HG02943 (cell line): ENCODE data around the gene GPR158.

ENCODE experiments used
- ATAC-seq: cut with Tn5 transposase; IDR thresholded peaks from one replicate; pipeline ENCODE4 v1.9.1; 2021; ENCODE audit warnings: mild to moderate bottlenecking, low read depth, moderate library complexity; ENCODE audit not compliant: unreplicated experiment

The GPR158 gene

DNA sequence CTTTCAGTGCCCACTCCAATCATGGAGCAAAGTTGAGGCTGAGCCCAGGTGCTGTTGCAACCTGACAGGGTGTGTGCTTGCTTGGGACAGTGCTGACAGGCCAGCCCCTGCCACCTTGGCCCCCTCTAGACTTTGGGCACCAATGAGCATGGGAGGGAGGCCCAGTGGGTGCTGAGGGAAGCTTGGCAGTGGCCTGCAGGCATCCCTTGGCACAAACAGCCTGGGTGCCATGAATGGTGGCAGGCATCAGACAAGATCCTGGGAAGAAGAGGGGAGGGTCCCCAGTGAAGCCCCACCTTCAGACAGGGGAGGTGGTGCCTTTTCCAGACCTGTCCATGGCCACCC lies 214.0 kb downstream of the GPR158 start:
- ATAC-seq = no peak

DNA sequence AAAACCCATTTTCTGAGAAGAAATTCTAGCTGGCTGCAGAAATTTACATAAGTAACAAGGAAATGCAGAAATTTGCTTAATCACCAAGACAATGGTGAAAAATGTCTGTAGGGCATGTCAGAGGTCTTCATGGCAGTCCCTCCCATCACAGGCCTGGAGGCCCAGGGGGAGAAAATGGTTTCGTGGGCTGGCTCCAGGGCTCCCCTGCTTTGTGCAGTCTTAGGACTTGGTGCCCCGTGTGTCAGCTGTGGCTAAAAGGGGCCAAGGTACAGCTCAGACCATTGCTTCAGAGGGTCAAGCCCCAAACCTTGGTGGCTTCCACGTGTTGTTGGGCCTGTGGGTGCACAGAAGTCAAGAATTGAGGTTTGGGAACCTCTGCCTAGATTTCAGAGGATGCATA lies 215.9 kb downstream of the GPR158 start:
- no peak for ATAC-seq

DNA sequence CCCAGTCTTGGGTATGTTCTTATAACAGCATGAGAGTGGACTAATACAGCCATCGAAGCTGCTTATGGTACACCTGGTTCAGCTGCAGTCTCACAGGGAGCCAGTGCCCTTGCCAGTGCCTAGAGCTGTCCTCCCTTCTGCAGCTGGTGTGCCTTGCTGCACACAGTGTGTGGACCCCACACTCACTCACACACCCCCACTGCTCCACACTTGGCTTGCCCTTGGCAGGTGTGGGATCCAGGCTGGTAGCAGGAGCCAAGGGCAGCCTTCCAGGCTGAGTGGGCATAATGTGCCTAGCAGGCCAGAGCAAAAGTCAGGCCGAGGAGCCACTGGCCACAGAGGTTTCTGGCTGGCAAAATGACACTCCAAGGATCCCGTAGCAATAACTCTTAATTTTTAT lies 217.3 kb downstream of the GPR158 start:
- no peak for ATAC-seq

DNA sequence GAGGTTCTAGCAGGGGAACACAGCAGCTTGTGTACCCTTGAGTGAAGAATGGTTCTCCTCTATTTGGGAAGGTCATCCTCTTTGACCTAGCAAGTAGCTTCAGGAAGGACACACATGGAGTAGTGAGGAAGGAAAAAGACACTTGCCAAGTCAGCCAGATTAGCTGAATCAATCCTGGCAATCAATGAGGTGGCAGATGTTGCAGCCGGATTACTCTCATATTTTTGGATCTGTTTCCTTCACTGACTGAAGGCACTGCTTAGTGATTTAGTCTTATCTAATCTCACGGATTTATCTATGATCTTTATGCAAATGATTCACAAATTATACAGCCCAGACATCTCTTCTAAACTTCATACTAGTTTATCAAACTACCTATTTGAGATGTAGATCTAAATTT lies 218.8 kb downstream of the GPR158 start:
- no peak for ATAC-seq

DNA sequence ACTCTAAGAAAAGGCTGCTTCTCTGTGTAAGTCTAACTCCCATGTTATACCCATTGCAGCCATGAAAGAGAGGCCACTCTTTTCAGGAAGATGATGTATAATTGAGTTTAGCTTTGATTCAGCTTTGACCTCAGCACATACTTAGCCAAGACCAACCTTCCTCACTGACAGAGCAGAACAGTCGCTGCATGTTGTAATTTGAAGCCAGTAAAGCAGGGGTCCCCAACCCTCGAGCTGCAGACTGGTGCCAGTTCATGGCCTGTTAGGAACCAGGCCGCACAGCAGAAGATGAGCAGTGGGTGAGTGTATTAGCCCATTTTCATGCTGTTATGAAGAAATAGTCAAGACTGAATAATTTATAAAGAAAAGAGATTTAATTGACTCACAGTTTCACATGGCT lies 223.9 kb downstream of the GPR158 start:
- no peak for ATAC-seq

DNA sequence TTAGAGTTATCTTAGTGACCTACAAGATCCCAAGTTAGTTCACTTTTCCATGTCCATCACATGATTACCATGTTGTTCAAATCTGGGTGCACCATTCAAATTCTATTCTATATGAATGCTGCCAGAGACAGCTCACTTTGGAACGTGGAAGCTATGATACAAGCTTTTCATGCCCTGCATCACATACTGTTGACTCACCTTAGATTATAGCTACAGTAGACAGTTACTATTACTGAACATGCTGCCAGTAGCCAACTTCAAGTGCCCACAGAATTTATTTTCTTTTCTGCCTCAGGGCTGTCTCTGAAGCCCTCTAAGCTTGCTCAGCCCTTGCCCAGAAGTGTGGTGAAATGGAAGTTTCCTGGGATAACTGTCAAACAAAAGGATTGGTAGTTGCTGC lies 231.1 kb downstream of the GPR158 start:
- no peak for ATAC-seq

DNA sequence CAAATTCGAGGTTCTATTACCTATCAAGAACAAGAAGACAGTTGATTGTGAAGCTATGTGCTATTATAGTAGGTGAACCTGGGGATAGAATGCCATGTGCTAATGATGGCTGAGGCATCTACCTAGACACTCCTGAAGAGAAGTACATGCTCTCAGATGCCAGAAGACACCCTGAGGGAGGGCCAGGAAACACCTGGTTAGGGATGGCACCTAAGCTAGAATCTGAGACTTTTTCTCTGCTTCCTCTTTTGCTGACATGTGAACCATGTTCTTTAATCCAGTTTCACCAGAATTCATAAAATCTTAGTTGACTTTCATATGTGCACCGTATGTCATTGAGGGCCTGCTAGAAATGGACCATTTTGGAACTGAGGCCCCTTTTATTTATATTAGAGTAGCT lies 242.8 kb downstream of the GPR158 start:
- ATAC-seq = no peak

DNA sequence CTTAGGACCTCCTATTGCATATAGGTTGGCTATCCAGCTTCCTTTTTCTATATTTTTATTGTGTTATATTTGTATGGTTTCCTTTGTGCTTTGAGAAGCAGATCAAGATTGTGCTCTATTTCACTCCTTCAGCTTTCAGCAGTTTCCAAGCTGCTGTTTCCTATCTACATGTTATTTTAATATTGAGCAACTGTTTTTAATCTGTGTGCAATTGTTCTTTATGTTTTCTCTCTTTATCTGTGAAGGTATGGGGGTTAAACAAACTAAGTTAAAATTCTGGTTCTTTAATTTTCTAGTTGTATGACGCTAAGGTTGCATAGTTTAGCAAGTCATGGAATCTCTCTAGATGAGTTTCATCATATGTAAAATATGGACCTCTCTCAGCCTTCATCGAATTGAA lies 251.0 kb downstream of the GPR158 start:
- no peak for ATAC-seq

DNA sequence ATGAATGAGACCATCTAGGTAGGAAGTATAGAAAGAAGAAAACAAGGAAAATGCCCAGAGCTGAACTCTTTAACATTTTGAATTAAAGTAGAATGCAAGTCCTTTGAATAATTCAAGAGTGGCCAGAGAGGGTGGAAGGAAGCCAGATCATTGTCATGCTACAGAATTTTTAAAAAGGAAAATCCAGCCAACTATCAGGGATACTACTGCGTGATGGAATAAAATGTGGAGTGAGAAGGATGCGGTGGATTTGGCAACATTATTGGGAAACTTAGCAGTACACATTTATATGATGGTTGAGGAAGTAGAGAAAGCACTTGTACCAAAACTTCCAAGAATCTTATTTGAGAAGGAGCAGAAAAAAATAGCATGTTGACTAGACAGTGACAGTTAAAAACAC lies 261.6 kb downstream of the GPR158 start:
- ATAC-seq = no peak

DNA sequence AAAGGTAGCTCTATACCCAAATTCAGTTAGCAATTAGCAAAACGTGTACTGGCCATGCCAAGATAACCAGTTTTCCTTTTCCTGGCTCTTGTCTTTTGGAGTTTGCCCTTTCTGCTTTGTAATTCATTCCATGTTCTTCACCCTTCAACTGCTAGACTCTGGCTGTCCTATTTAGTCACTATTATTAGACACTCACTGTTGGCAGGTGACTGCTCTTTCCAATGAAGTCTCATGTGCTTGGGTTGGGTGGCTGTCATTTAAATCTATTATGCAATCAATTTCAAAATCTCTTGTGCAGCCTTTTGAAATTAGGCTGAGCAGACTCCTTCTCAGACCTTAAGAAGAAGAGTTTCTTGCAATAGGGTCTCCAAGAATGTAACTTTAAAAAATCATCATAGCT lies 266.5 kb downstream of the GPR158 start:
- ATAC-seq = no peak

DNA sequence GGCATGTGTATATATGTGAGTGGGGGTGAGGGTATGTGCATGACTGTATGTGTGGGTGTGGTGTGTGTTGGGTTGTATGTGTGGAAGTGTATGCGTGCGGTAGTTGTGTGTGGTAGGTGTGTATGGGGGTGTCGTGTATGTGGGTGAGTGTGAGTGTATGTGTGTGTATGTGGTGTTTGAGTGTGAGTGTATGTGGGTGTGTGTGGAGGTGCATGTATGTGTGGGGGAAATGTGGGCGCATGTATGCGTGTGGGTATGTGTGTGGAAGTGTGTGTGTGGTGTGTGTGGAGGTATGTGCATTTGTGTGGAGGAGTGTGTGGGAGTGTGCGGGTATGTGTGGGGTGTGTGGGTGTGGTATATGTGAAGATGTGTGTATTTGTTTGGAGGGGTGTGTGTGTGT lies 269.5 kb downstream of the GPR158 start:
- no peak for ATAC-seq

DNA sequence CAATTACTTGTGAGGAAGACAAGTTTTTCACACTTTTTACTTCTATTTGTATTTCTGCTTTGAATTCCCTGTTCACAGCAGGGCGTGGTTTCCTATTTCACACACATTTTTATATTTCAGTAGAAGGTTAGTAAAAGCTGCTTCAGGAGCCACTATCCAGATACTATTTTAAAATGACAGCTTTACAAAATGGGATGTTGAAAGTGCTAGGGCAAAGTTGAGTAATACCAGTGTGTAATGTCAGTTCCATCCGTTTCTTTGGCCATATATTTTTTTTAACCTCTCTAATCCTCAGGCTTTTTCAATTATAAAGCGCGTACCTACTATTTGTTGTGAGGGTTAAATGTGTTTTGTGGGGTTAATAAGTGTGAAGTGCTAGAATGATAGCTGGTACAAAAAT lies 276.6 kb downstream of the GPR158 start:
- ATAC-seq = no peak

DNA sequence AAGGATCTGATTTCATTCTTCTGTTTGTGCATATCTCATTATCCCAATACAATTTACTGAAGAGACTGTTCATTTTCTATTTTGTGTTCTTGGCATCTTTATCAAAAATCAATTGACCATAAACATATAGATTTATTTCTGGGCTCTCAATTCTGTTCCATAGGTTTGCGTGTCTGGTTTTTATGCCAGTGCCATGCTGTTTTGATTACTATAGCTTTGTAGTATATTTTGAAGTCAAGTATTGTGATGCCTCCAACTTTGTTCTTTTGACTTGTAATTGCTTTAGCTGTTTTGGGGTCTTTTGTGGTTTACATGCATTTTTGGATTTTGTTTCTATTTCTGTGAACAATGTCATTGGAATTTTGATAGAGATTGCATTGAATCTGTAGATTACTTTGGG lies 278.8 kb downstream of the GPR158 start:
- no peak for ATAC-seq

DNA sequence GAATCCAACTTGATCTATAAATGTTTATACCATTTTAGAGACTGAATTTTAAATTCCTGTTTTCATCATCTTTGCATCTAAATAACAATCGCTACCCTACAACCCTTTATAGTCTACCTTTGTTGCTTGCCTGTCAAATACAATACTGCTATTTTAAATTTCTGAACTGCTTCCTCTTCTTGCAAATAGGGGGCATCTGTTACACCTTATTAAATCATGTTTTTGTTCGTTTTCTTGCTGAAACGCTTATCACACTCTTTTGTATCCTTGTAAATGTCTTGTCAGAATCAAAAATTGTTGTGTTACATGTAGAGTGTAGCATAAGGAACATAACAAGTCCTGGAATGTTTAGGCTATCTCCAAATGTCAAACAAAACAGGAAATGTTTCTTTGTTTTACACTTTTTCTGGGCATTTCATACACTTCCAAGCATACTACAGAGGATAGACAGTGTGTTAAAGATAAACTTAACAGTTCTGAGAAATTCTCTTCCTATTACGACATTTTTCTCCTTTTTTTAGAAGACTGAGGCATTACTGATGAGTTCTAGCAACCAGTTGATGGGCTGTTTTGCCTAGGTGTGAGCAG lies 281.3 kb downstream of the GPR158 start:
- no peak for ATAC-seq

DNA sequence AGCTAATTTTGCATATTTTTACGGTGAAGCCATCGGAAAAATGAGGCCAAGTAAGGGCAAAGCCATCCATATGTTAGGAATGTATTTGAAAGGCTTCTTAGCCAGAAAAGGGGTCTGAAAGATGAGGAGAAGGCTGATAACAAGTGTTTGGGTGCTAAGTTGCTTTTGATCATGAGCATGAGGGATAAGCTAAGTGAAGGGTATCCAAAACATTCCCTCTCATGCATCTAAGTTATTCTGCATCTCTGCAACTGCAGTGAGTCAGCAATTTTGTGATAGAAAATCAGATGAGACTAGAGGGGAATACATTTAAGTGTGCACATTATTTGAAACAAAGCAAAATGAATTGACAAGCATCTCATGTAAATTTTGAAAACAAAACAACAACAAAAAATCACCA lies 282.8 kb downstream of the GPR158 start:
- no peak for ATAC-seq

DNA sequence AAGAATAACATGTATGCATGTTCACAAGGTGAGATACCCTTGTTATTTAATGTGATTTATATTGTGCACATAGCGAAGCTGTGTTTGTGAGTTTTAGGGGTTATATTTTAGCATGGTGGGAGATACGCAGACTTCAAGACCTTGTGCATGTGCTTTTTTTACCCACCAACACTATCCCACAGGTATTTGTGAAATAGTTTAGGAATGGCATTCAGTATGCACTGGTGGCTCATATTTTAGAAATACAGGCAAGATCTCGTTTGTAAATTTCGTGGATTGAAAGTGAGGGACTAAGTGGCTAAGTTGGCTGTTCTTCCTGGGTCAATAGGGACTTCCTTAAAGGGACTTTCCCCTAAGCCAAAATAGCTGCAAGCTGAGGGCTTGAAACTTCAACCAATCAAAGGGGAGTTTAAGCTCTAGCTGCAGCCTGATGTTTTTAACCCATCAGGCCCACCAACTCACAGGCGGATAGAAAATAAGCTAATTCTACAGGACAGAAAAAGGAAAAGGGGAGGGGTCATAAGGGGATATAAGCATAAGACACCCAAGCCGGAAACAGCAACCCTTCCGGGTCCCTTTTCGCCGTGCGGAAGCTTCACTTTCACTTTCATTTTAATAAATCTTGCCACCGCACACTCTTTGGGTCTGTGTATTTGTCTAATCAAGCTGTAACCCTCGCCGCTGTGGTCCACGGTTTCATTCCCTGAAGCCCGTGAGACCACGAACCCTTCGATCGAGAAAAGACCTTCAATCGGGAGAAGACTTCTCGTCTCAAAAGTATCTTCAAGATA lies 291.0 kb downstream of the GPR158 start:
- no peak for ATAC-seq

DNA sequence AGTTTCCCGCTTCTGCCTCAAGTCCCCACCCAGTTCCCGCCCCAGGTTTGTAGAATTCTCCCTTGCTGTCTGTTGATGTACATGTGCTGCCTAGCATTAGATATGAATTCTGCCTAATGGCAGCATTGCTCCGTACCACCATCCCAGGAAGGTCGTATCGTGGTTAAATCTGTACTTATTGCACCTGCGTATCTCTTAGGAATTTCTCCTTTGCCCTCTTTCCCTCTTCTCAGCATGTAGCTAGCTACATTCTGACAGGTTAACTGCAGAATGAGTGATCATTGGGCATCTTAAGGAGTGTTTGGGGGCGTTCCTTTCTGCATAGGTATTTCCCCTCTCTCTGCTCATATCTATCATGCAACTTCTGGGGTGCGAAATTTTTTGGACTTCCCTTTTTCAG lies 293.1 kb downstream of the GPR158 start:
- no peak for ATAC-seq

DNA sequence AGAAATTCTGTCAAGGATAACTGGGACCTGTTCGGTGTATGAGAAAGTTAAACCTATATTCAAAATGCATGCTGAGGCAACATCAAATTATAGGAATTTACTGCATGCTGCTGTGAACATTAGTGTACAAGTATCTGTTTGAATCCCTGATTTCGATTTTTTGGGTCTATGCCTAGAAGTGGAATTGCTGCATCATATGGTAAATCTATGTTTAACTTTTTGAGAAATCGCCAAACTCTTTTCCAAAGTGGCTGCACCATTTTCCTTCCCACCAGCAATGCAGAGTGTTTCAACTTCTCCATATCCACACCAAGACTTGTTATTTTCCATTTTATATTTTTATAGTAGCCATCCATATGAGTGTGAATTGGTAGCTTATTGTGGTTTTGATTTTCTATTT lies 306.7 kb downstream of the GPR158 start:
- ATAC-seq = no peak

DNA sequence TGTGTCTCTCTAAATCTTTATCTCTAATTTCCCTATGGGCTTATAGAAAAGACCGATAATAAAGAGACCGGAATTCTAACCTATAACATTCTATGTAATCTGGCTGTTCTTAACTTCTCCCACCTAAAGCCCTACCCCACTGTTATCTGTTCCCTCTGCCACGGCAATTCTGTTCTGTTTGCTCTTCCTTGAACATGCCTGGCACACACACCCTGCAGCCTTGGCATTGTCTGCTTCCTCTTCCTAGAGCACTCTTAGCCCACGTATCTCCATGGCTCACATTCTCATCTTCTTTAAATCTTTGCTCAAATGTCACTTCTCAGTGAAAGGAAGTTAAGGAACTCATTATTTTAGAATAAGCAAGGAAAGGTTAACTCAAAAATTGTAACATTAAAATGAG lies 309.2 kb downstream of the GPR158 start:
- no peak for ATAC-seq

DNA sequence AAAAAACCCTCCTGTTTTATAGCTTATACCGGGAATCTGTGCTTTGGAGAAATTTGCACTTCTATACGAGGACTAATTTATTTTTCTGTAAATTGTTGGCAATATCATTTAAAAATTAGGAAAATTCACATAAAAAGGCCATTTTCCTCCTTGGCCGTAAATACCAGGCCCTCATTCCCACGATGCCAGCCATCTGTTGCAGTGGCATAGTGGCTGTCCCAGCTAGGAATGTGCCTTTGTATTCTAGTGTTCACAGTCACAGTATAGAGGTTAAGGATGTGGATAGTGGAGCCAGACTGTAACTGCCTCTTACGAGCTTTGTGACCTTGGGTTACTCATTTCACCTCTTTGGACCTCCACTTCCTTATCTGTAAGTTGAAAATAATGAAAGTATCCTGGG lies 312.5 kb downstream of the GPR158 start:
- ATAC-seq = no peak

DNA sequence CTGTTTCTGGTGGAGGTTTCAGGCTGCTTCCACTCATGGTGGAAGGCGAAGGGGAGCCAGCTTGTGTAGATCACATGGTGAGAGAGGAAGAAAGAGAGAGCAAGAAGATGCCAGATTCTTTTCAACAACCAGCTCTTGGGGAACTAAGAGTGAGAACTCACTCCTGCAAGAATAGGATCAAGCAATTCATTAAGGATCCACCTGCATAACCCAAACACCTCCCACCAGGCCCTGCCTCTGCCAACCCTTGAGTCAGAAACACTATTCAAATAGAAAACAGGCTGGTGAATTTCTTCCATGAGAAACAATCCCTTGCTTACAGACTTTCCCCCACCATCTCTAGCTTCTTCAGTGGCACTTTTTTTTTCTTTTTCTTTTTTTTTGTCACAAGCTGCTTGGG lies 317.2 kb downstream of the GPR158 start:
- ATAC-seq = no peak

DNA sequence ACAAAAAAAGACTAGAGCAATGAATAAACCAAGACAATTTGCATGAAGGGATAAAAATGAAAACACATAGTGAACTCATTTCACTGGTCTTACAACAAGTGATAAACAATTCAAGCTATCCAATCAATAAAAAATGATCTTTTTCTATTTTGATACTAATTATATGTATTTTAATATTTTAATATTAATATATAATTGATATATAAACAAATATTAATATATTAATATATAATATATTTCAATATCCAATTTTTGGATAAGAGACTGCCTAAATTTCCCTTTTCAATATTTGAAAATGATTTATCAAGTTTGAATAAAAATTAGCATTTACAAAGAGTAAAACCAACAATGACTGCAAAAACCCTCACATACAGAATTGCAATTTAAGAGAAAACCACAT lies 317.9 kb downstream of the GPR158 start:
- ATAC-seq = no peak
